Fibroblast of villous mesenchyme (primary cell): Measurements from ENCODE around the gene CLMN. TPM values are rescaled to one million over a fixed set of nuclear protein-coding genes. Genes with fewer than 3 reads are reported as not detected.

Experiments used
- DNase-seq: peaks from one replicate; pipeline ENCODE4 v3.0.0-alpha.2; 2010; ENCODE audit warnings: low read depth
- H3K4me3 ChIP-seq: 2 replicates; pipeline ENCODE4 v1.5.1; 2011; ENCODE audit warnings: low read depth, mild to moderate bottlenecking, low read length
- total RNA-seq: library from RNA; depleted of rRNA; stranded (reverse); fragments of >200 nt; gene quantifications from 2 replicates; pipeline ENCODE4 v1.2.3, GENCODE V29; 2012
- TF ChIP-seq, protein P1 (sequence below): IDR thresholded peaks from 2 replicates; pipeline ENCODE4 v1.5.1; 2012; ENCODE audit warnings: low read depth, mild to moderate bottlenecking, low read length; ENCODE audit not compliant: insufficient read depth

The CLMN gene
- total RNA-seq, 1 donor = 0.43 TPM

GRCh38 chr14:95353664-95354063 is 34.0 kb upstream of the CLMN start:
- no peak for DNase-seq
- no peak overlapping the region for H3K4me3 ChIP-seq
- TF ChIP-seq, protein P1, sequence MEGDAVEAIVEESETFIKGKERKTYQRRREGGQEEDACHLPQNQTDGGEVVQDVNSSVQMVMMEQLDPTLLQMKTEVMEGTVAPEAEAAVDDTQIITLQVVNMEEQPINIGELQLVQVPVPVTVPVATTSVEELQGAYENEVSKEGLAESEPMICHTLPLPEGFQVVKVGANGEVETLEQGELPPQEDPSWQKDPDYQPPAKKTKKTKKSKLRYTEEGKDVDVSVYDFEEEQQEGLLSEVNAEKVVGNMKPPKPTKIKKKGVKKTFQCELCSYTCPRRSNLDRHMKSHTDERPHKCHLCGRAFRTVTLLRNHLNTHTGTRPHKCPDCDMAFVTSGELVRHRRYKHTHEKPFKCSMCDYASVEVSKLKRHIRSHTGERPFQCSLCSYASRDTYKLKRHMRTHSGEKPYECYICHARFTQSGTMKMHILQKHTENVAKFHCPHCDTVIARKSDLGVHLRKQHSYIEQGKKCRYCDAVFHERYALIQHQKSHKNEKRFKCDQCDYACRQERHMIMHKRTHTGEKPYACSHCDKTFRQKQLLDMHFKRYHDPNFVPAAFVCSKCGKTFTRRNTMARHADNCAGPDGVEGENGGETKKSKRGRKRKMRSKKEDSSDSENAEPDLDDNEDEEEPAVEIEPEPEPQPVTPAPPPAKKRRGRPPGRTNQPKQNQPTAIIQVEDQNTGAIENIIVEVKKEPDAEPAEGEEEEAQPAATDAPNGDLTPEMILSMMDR = no peak

- no peak for DNase-seq
- TF ChIP-seq, protein P1 = no peak
- H3K4me3 ChIP-seq = no peak overlapping the region
These were observed 33.3 kb upstream of the CLMN start for GRCh38 chr14:95353007-95353406.

DNA sequence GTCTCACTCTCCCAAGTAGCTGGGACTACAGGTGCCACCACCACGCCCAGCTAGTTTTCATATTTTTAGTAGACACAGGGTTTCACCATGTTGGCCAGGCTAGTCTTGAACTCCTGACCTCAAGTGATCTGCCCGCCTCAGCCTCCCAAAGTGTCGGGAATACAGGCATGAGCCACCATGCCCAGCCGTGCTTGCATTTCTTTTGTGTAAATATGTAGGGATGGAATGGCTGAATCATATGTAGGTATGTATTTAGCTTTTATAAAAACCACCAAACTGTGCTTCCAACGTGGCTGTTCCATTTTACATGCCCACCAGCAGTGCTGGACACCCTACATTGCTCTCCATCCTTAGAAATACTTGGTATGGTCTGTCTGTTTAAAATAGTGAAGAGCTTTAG is 32.8 kb upstream of the CLMN start:
- H3K4me3 ChIP-seq = no peak overlapping the region
- TF ChIP-seq, protein P1 = no peak
- DNase-seq = no peak

- DNase-seq = no peak
- TF ChIP-seq, protein P1 = no peak
- no peak overlapping the region for H3K4me3 ChIP-seq
These were observed 29.5 kb upstream of the CLMN start for GRCh38 chr14:95349241-95349640.

DNA sequence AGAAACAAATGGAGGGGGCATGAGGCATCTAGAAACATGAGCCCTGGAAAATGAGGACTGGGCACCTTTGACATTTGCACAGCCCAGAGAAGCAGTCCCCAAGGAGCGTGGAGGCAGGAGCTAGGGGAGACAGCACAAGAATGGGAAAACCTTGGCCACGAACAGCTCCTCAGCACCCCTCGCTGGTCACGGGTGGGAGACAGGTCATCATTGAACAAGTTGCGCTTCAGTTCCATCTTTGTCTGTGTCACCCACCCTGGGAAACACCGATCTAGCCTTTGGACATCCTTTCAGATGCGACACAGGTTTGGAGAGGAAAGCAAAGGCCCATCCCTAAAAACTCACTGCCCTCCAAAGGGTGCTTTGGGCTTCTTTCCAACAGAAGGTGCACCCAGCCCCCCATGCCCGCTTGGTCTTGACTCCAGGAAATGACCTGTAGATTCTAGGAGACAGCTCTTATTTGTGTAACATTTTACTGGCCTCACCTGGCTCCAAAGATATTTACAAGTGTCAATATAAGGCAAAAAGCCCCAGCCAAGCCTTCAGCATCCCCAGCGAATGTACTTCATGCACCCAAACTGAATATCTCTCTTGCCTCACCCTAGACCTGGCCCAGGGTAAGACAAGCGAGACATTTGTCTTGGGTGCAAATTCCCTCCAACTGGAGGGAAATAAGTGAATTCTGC is 28.8 kb upstream of the CLMN start:
- TF ChIP-seq, protein P1 = no peak
- no peak overlapping the region for H3K4me3 ChIP-seq
- no peak for DNase-seq

DNA sequence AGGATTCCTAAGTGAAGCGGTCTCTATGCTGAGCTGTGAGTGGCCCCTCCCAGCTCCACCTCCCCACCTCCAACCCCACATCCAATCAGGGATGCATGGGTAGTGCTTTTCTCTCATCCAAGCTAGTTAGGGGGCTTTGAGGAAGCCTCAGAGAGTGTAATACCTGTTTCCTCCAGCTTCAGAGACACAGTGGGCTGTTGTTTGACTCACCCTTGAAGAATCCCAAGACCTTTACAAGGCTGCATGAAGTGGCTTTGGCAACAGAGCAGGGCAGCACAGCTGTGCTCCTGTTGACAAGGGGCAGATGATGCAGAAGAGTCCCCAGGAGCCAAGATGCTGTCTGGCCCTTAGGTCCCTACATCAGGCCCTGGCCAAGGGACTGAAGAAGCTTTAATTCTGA is 27.1 kb upstream of the CLMN start:
- TF ChIP-seq, protein P1 = no peak
- no peak overlapping the region for H3K4me3 ChIP-seq
- no peak for DNase-seq

GRCh38 chr14:95346266-95346665 is 26.6 kb upstream of the CLMN start:
- DNase-seq = no peak
- TF ChIP-seq, protein P1 = no peak
- H3K4me3 ChIP-seq = no peak overlapping the region
